ENCODE measurements around the gene FAAP100.
"Not testable (repeated sequence)": the region's sequence is repeated elsewhere in the genome, so short reads cannot be mapped to it uniquely, and the experiment has no call there.

The FAAP100 gene

GRCh38 chr17:81536299-81537290 is 15.6 kb downstream of the FAAP100 start:
- FAIRE-seq, result no peak

DNA sequence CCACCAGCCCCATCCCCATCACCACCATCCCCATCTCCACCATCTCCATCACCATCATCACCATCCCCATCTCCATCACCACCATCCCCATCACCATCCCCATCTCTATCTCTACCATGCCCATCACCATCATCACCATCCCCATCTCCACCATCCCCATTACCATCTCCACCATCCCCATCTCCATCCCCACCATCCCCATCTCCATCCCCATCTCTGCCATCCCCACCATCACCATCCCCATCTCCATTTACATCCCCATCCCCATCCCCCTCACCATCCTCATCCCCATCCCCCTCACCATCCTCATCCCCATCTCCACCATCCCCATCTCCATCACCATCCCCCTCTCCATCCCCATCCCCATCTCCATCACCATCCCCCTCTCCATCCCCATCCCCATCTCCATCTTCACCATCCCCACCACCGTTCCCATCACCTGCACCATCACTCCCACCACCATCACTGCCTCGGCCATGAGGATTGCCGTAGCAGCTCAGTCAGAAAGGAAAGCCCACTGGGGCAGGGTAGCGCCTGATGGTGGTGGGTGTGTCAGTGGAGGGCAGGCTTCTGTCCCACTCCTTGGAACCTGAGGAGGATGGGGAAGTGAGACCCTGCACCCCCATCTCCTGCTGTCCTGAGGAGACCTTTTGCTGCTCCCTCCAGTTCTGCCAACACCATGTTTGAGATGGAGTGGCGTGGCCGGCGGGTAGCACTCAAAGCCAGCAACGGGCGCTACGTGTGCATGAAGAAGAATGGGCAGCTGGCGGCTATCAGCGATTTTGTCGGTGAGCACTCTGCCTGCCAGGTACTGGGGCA is 16.5 kb downstream of the FAAP100 start:
- FAIRE-seq, result no peak

DNA sequence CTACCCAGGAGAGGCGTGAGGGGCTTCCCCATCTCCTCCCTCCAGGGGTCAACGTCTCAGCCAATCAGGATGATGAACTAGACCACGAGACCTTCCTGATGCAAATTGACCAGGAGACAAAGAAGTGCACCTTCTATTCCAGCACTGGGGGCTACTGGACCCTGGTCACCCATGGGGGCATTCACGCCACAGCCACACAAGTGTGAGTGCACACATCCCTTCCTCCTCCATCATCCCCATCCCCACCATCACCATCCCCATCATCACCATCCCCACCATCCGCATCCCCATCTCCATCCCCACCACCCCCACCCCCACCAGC is 17.2 kb downstream of the FAAP100 start:
- no peak for FAIRE-seq

DNA sequence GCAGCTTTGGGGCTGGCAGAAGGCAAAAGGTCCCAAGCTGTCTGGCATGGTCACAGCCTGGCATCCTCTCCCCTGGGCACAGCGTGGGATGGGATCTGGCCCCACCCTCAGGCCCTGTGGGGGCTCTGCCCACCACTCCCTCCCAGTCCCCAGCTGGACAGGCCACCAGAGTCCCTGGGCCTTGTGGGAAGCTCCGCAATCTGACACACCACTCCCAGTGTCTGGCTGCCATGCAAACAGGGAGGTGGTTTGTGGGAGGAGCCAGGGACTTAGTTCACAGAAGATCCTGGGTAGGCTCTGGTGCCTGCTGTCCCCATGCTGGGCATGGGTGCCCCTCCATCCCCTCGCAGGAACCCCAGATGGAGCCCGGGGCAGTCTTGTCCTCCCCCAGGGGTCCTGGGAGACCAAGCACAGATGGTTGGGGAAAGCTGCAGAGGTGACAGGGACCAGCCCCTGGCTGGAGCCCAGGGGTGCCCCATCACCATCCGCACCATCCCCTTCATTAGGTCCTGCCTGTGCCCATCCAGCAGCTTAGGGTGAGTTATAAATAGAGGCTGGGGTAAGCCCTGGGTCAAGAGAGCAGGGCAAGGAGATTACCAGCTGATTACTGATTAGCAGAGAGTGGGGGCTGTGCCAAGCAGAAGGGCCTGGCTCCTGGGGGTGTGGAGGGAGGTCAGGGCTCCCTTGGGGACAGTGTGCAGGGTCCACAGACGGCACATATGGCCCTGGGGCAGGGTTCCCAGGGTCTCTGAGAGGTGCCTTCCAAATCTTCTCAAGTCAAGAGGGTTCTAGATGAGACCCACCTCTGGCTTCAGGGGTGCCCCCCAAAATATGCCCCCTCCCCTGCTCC is 17.8 kb downstream of the FAAP100 start:
- no peak for FAIRE-seq

- FAIRE-seq, result no peak
Measured at GRCh38 chr17:81533339-81534141, 18.6 kb downstream of the FAAP100 start.

- no peak for FAIRE-seq
Measured at GRCh38 chr17:81532490-81533287, 19.5 kb downstream of the FAAP100 start.

DNA sequence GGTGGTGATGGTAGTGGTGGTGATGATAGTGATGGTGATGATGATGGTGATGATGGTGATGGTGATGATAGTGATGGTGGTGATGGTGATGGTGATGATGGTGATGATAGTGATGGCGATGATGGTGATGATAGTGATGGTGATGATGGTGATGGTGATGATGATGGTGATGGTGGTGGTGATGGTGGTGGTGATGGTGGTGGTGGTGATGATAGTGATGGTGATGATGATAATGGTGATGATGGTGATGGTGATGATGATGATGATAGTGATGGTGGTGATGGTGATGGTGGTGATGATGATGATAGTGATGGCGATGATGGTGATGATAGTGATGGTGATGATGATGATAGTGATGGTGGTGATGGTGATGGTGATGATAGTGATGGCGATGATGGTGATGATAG is 20.2 kb downstream of the FAAP100 start:
- not testable (repeated sequence) for FAIRE-seq

- not testable (repeated sequence) for FAIRE-seq
Measured at GRCh38 chr17:81531013-81531412, 21.1 kb downstream of the FAAP100 start.

DNA sequence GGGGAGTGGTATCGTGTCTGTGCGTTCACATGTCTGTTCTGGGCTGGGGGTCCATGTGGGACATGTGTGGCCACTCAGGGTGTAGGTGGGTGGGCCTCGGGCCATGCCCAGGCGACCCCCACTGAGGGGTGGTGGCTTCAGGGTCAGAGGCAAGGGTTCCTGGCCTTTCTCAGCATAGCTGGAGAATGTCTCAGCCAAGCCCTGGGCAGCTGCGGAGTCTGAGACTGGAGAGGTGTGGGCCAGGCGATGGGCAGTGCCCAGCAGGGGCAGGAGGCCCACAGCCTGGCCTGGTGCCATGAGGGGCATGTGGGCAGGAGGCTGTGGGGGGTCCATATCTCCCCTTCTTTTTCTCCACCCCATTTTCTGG is 22.7 kb downstream of the FAAP100 start:
- FAIRE-seq, result no peak

GRCh38 chr17:81528651-81529436 is 23.3 kb downstream of the FAAP100 start:
- FAIRE-seq, result no peak

DNA sequence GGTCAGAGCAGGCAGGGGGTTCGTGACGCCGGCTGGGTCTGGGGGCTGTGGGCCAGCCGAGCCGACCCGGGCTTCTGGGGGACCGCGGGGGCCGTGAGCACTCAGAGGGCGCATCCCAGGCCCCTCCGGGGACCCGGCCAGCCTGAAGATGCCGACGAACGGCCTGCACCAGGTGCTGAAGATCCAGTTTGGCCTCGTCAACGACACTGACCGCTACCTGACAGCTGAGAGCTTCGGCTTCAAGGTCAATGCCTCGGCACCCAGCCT is 23.8 kb downstream of the FAAP100 start:
- FAIRE-seq, result no peak

DNA sequence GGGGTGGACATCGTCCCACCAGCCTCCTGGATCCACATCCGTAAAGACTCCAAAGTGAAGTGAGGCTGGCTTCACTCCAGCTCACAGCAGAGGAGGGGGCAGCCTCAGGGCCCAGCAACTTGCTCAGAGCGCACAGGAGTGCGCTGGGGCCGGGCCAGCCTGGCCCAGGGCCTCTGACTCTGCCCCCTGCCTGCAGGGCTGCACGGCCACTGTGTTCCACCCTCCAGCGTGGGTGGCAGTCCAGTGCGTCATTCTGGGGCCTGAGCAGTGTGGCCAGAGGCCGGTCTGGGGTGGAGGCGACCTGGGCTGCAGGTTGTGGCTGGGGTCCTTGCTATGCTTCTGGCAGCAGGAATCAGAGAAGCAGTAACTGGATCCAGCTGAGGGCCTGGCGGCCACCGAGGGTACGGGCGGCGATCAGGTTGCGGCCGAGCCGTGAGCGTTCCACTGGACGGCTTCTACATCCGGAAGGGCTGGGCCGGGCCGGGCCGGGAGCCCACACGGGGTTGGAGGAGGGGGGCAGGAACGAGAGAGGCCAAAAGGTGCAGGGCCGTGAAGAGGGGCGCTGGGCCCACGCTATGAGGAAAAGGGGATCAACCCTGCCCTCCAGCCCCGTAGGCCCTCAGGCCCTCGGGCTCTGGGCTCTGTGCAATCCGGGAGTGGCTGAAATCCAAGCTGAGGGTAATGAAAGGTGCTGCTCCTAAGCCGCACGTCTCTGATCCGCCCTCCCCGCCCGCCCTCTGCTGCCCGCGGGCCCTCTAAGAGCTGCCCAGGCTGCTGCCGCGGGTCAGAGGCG is 24.4 kb downstream of the FAAP100 start, which contains the start of gene FSCN2:
FSCN2 (plus strand) TSS at position 787 of the 793 bp plus-strand sequence. CDS start 155 bp downstream, outside the sequence.
- no peak for FAIRE-seq

GRCh38 chr17:81526662-81527571 is 25.2 kb downstream of the FAAP100 start:
- no peak for FAIRE-seq

DNA sequence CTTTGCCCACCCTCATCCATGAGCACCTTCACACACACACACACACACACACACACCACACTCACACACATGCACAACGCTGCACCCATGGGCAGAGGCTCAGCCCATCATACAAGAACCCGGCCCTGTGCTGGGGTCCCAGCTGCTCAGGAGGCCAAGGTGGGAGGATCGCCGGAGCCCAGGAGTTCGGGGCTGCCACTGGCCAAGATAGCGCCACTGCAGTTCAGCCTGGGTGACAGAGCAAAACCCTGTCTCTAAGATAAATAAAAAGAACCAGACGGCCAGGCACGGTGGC is 27.3 kb downstream of the FAAP100 start:
- no peak for FAIRE-seq

GRCh38 chr17:81524039-81524864 is 27.9 kb downstream of the FAAP100 start:
- no peak for FAIRE-seq

GRCh38 chr17:81523402-81524038 is 28.6 kb downstream of the FAAP100 start:
- FAIRE-seq, result no peak
